DMS153 (cell line): ENCODE results near the gene SZT2.

ENCODE experiments used
- DNase-seq: peaks from one replicate; lab custom pipeline; 2025; lab: John Stamatoyannopoulos, UW

Gene SZT2

GRCh38 chr1:43389326-43390313, at the start of gene SZT2, which contains the start of gene MED8:
TSS of gene SZT2 (plus strand) at chr1:43389899. CDS start at chr1:43389969, 70 bp downstream.
TSS of gene MED8 (minus strand) at chr1:43389800. CDS start at chr1:43389764, 36 bp downstream.
- peak; percentile 95 for DNase-seq

GRCh38 chr1:43340559-43340958, 49.1 kb upstream of the SZT2 start:
- no peak for DNase-seq

GRCh38 chr1:43344267-43344850, 45.3 kb upstream of the SZT2 start:
- no peak for DNase-seq

- DNase-seq, result no peak
Measured at GRCh38 chr1:43345120-43345519, 44.6 kb upstream of the SZT2 start.

- DNase-seq, result no peak
Measured at GRCh38 chr1:43346636-43347035, 43.1 kb upstream of the SZT2 start.

GRCh38 chr1:43348343-43348808, 41.3 kb upstream of the SZT2 start:
- DNase-seq, result peak; percentile 83

GRCh38 chr1:43348809-43349593, 40.7 kb upstream of the SZT2 start:
- DNase-seq, result peak; percentile 93

GRCh38 chr1:43349594-43350306, 39.9 kb upstream of the SZT2 start:
- DNase-seq, result no peak

GRCh38 chr1:43350976-43351375, 38.7 kb upstream of the SZT2 start:
- DNase-seq, result no peak

- no peak for DNase-seq
Measured at GRCh38 chr1:43351421-43352350, 38.0 kb upstream of the SZT2 start.

GRCh38 chr1:43352351-43352705, 37.4 kb upstream of the SZT2 start:
- DNase-seq, result no peak

- DNase-seq, result no peak
Measured at GRCh38 chr1:43352881-43353280, 36.8 kb upstream of the SZT2 start.

GRCh38 chr1:43354471-43354870, 35.2 kb upstream of the SZT2 start:
- no peak for DNase-seq

- no peak for DNase-seq
Measured at GRCh38 chr1:43354936-43355335, 34.8 kb upstream of the SZT2 start.

GRCh38 chr1:43357251-43357650, 32.4 kb upstream of the SZT2 start:
- no peak for DNase-seq

GRCh38 chr1:43358121-43358745, 31.5 kb upstream of the SZT2 start:
- peak; percentile 41 for DNase-seq

GRCh38 chr1:43358746-43359693, 30.7 kb upstream of the SZT2 start, which contains the start of gene CDC20:
TSS of gene CDC20 (plus strand) at chr1:43358981. CDS start at chr1:43359216, 235 bp downstream.
- DNase-seq, result peak; percentile 99

GRCh38 chr1:43359696-43360095, 30.0 kb upstream of the SZT2 start:
- DNase-seq, result no peak

- no peak for DNase-seq
Measured at GRCh38 chr1:43360616-43361015, 29.1 kb upstream of the SZT2 start.
